ENCODE data around the gene MGST2. TPM values are rescaled to one million over a fixed set of nuclear protein-coding genes. Genes with fewer than 3 reads are reported as not detected.

Gene MGST2
- total and polyA plus RNA-seq, 2 experiments from 2014 or later: 4.6 to 19.1 TPM

DNA sequence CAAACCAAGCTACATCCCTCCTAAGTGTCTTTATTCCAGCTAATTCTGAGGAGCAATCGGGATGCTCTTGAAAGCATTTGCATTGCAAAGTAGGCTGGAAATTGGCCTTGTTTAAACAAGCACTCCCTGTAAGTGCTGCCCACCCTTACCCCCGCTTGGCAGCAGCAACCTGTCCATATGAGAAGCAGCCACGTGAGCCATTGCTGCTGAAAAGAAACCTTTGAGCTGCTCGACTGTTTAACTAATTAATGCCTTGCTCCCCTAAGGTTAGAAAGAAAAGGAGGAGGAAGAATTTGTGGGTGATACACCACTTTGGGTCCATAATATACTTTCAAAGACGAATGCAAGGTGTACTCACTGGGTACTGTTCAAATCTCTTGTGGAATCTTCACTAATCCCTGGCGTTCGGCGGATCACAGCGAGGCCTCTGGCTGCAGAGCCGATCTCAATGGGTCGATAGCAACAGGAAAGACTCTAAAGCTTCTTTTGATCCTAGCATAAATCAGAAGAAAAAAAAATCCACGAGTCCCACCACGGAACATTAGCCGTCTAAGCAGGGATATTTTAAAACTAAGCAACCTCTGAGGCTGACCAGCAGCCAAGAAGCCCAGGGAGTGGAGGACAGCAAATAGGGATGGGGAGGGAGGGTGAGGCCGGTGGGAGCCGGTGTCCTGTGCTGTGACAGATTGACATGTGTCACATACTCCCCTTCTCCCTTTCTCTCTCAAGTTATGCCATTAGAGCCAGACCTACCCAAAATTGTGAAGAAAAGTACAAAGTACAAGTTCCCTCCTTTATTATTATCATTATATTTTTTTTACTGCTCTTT is 37.2 kb upstream of the MGST2 start:
- no peaks in the 10 kb centered on the region for H3K9me2 ChIP-seq (ENCODE audit: insufficient read depth)
- peak overlapping the region; percentile 23 for H3K4me2 ChIP-seq
- no peak for TF ChIP-seq POLR2AphosphoS5 (IDR thresholded peaks at IDR 0.05; ENCODE audit: low read depth)
- Mint-ChIP-seq H3K27me3 (ENCODE audit: insufficient read depth, low read depth, poor library complexity) (peaks cover 55% of the 10 kb centered on the region), H3K9me3 (no peaks in the 10 kb centered on the region), H3K27ac (no peak overlapping the region), H3K36me3 (ENCODE audit: low read depth) (no peaks in the 10 kb centered on the region; the same call in 2 of the 3 replicates), H3K4me3 (peak overlapping the region; percentile 47), H3K4me1 (peaks cover 35% of the 10 kb centered on the region)
- peaks cover 71% of the 10 kb centered on the region for H3K27me3 ChIP-seq (ENCODE audit: insufficient read depth)
- no peaks in the 10 kb centered on the region for H3F3A ChIP-seq (replicated peaks; ENCODE audit: low read depth)
- H3K4me3 ChIP-seq: peak overlapping the region; percentile 2; the same call in 1 of the 2 replicates
- peaks cover 20% of the 10 kb centered on the region for H3K4me1 ChIP-seq (ENCODE audit: insufficient read depth)
- DNase-seq (ENCODE audit: low spot score) (peak; percentile 66), ATAC-seq (peak; percentile 50)
- no peaks in the 10 kb centered on the region for H4K20me1 ChIP-seq (replicated peaks; ENCODE audit: insufficient read depth)
- H3K36me3 ChIP-seq (ENCODE audit: insufficient read depth): no peaks in the 10 kb centered on the region
- H3K27ac ChIP-seq (ENCODE audit: low read depth): no peak overlapping the region
- no peak overlapping the region for H2AFZ ChIP-seq
- no peaks in the 10 kb centered on the region for H3K79me2 ChIP-seq (replicated peaks; ENCODE audit: insufficient read depth)

DNA sequence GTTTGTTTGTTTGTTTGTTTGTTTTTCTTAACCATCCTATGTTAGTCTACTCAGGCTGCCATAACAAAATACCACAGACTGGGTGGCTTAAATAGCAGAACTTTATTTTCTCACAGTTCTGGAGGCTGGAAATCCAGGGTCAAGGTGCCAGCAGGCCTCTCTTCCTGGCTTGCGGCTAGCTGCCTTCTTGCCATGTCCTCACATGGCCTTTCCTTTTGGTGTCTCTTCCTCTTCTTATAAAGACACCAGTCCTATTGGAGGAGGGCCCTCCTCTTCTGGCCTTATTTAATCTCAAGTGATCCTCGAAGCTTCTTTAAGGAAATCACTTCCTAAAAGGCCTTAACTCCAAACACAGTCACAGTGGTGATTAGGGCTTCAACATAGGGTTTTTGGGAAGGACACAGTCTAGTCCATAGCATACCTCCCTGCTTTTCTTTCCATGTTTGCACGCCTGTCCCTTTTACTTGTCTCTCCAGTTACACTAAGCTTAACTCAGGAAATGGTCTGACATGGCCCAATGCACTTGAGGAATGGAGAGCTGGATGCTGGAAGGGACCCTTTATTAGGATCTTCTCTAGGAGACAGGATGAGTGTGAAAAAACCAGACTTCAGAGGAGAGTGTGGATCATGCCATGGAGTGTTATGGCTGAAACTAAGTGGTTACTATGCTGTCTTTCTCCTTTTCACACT is 36.0 kb upstream of the MGST2 start:
- no peak overlapping the region for H3K4me2 ChIP-seq
- no peak overlapping the region for H3K4me3 ChIP-seq
- no peaks in the 10 kb centered on the region for H4K20me1 ChIP-seq (replicated peaks; ENCODE audit: insufficient read depth)
- H3K4me1 ChIP-seq (ENCODE audit: insufficient read depth): peaks cover 20% of the 10 kb centered on the region
- H3K9me2 ChIP-seq (ENCODE audit: insufficient read depth): no peaks in the 10 kb centered on the region
- H3K36me3 Mint-ChIP-seq (ENCODE audit: low read depth): no peaks in the 10 kb centered on the region; the same call in 2 of the 3 replicates
- no peaks in the 10 kb centered on the region for H3K36me3 ChIP-seq (ENCODE audit: insufficient read depth)
- H3F3A ChIP-seq (replicated peaks; ENCODE audit: low read depth): no peaks in the 10 kb centered on the region
- no peak overlapping the region for H3K27ac ChIP-seq (ENCODE audit: low read depth)
- no peaks in the 10 kb centered on the region for H3K79me2 ChIP-seq (replicated peaks; ENCODE audit: insufficient read depth)
- peaks cover 59% of the 10 kb centered on the region for H3K27me3 ChIP-seq (ENCODE audit: insufficient read depth)
- no peak overlapping the region for H2AFZ ChIP-seq
- H3K27me3 Mint-ChIP-seq (ENCODE audit: insufficient read depth, low read depth, poor library complexity): peaks cover 47% of the 10 kb centered on the region
- ATAC-seq: no peak
- no peak overlapping the region for H3K4me3 Mint-ChIP-seq
- H3K4me1 Mint-ChIP-seq: peaks cover 36% of the 10 kb centered on the region
- no peak overlapping the region for H3K27ac Mint-ChIP-seq
- DNase-seq (ENCODE audit: low spot score): no peak
- TF ChIP-seq CREB1 (CRISPR knock-in tag; IDR thresholded peaks at IDR 0.05; ENCODE audit: low read depth): no peak
- no peak for TF ChIP-seq JUNB (IDR thresholded peaks at IDR 0.05; ENCODE audit: unreplicated experiment)
- no peak for TF ChIP-seq ZNF331 (CRISPR knock-in tag; IDR thresholded peaks at IDR 0.05; ENCODE audit: low read depth)
- TF ChIP-seq CTCF (conservative IDR thresholded peaks at IDR 0.05; ENCODE audit: low read depth in 2 of 2): no peak
- no peak for TF ChIP-seq POLR2AphosphoS5 (IDR thresholded peaks at IDR 0.05; ENCODE audit: low read depth)
- no peaks in the 10 kb centered on the region; the same call in 2 of the 3 replicates for H3K9me3 Mint-ChIP-seq

DNA sequence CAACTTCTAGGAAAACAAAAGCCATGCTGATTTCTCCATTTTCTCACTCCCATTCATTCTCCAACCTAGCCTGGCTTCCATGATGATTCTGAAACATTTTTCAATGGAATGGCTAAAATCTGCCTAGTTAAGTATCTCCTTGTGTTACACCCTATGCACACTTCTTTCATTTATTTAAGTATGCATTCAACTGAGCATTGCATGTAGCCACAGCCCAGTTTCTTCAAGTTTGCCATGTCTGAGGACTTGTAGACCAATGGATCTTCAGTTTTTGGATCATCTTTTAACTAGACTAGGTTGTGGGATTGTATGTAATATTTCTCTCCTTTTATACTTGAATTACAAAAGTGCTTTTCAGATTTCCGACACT is 35.5 kb upstream of the MGST2 start:
- peaks cover 42% of the 10 kb centered on the region for H3K27me3 Mint-ChIP-seq (ENCODE audit: insufficient read depth, low read depth, poor library complexity)
- peaks cover 54% of the 10 kb centered on the region for H3K27me3 ChIP-seq (ENCODE audit: insufficient read depth)
- no peaks in the 10 kb centered on the region for H3K79me2 ChIP-seq (replicated peaks; ENCODE audit: insufficient read depth)
- no peaks in the 10 kb centered on the region for H4K20me1 ChIP-seq (replicated peaks; ENCODE audit: insufficient read depth)
- H3K9me2 ChIP-seq (ENCODE audit: insufficient read depth): no peaks in the 10 kb centered on the region
- peaks cover 16% of the 10 kb centered on the region for H3K4me1 ChIP-seq (ENCODE audit: insufficient read depth)
- ATAC-seq: no peak
- H3K4me3 Mint-ChIP-seq: no peak overlapping the region
- no peaks in the 10 kb centered on the region for H3K36me3 ChIP-seq (ENCODE audit: insufficient read depth)
- H3K27ac ChIP-seq (ENCODE audit: low read depth): no peak overlapping the region
- H3F3A ChIP-seq (replicated peaks; ENCODE audit: low read depth): no peaks in the 10 kb centered on the region
- H3K27ac Mint-ChIP-seq: no peak overlapping the region
- no peak overlapping the region for H3K4me3 ChIP-seq
- DNase-seq (ENCODE audit: low spot score): no peak
- no peaks in the 10 kb centered on the region; the same call in 2 of the 3 replicates for H3K36me3 Mint-ChIP-seq (ENCODE audit: low read depth)
- no peak overlapping the region for H3K4me2 ChIP-seq
- H3K4me1 Mint-ChIP-seq: peaks cover 31% of the 10 kb centered on the region
- no peaks in the 10 kb centered on the region; the same call in 2 of the 3 replicates for H3K9me3 Mint-ChIP-seq
- H2AFZ ChIP-seq: no peak overlapping the region
- no peak for TF ChIP-seq ETS1 (IDR thresholded peaks at IDR 0.05)
- no peak for TF ChIP-seq NANOG (IDR thresholded peaks at IDR 0.05; ENCODE audit: borderline replicate concordance)
- no peak for TF ChIP-seq CREB1 (CRISPR knock-in tag; IDR thresholded peaks at IDR 0.05; ENCODE audit: low read depth)
- TF ChIP-seq CTCF (conservative IDR thresholded peaks at IDR 0.05; ENCODE audit: low read depth in 2 of 2): no peak
- no peak for TF ChIP-seq ZNF114 (CRISPR knock-in tag; IDR thresholded peaks at IDR 0.05)

Data from GM23338 (cell line).